Measurements from ENCODE around the gene INO80.
A peak's percentile ranks its signal among the peaks of the same experiment; 100 is the strongest.

INO80 gene

DNA sequence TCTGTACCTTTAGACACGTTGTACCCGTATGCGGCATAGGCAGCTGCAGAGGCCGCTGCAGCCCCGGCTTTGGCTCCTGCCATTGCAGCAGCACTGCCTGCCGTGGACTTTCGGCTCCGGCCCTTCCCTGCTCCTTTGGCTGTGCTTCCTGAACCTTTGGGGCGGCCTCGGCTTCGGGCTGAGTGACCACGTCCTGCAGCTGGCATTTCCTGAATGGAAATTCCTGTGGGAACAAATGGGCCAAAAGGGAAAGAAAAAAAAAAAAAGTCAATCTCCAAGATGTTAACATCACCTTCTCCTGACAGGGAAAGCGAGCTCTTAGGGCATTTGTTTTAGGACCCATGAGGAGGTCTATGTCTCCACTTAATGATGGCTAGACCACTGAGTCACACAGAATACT is 133.2 kb downstream of the INO80 start:
- DNase-seq (ENCODE audit: low read depth) = peak; percentile 82
- no peak overlapping the region for H3K4me3 ChIP-seq (ENCODE audit: low read length)
- TF ChIP-seq, protein P1, sequence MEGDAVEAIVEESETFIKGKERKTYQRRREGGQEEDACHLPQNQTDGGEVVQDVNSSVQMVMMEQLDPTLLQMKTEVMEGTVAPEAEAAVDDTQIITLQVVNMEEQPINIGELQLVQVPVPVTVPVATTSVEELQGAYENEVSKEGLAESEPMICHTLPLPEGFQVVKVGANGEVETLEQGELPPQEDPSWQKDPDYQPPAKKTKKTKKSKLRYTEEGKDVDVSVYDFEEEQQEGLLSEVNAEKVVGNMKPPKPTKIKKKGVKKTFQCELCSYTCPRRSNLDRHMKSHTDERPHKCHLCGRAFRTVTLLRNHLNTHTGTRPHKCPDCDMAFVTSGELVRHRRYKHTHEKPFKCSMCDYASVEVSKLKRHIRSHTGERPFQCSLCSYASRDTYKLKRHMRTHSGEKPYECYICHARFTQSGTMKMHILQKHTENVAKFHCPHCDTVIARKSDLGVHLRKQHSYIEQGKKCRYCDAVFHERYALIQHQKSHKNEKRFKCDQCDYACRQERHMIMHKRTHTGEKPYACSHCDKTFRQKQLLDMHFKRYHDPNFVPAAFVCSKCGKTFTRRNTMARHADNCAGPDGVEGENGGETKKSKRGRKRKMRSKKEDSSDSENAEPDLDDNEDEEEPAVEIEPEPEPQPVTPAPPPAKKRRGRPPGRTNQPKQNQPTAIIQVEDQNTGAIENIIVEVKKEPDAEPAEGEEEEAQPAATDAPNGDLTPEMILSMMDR (conservative IDR thresholded peaks at IDR 0.05; ENCODE audit: low read length) = no peak

DNA sequence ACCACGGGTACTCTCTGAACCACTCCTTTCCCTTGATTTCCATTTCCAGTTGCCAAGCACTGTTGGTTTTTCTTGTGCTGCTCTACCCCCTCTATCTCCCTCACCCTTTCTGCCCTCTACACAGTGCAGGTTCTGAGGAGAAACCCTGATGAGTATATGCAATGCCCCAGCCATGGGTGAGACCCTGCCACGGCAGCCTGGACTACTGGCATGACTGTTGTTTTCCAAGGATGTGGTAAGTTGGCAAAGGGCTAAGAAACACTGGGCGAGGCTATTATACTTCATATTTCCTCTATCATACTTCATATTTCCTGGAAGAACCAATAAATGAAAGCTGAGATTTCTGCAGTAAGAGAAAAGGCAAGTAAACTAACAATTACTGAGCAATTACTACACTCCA is 134.9 kb downstream of the INO80 start:
- no peak for DNase-seq (ENCODE audit: low read depth)
- H3K4me3 ChIP-seq (ENCODE audit: low read length) = no peak overlapping the region
- TF ChIP-seq, protein P1 (conservative IDR thresholded peaks at IDR 0.05; ENCODE audit: low read length) = no peak

DNA sequence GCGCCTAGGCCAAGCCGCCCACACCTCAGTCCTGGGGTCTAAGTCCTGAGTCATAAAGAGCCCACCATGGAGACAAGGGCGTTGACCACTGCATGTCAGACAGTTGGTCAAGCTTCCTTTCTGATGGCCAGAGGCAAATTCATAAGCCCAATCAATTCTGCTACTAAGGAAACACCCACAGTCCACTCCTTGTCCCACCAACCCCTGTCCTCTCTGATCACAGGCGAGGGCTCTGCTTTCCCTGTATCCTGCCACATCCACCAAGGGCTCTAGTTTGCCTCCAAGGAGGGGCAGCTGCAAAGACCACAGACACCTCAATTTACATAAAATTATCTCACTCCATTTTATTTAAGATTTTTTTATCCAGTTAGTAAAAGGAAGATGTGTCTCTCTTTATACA is 137.5 kb downstream of the INO80 start:
- TF ChIP-seq, protein P1 (conservative IDR thresholded peaks at IDR 0.05; ENCODE audit: low read length) = no peak
- no peak overlapping the region for H3K4me3 ChIP-seq (ENCODE audit: low read length)
- no peak for DNase-seq (ENCODE audit: low read depth)

DNA sequence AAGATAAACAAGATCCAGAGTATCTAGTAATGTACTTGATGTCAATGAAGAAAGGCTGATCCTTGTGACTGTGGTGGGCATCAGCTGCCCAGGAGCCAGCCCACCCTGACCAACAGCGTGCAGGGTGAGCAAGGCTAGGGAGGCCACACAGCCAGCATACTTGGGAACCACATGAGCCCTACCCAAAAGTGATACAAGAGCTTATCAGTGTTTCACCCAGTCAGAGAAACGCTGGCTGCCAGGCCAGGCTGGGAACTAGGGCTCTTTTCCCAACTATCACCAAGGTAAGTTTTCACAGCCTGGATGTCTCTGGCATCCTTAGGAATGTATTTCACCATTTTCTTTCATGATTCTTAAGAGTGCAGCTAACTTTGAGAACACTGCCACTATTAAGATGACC is 137.9 kb downstream of the INO80 start:
- H3K4me3 ChIP-seq (ENCODE audit: low read length) = no peak overlapping the region
- TF ChIP-seq, protein P1 (conservative IDR thresholded peaks at IDR 0.05; ENCODE audit: low read length) = no peak
- DNase-seq (ENCODE audit: low read depth) = no peak

DNA sequence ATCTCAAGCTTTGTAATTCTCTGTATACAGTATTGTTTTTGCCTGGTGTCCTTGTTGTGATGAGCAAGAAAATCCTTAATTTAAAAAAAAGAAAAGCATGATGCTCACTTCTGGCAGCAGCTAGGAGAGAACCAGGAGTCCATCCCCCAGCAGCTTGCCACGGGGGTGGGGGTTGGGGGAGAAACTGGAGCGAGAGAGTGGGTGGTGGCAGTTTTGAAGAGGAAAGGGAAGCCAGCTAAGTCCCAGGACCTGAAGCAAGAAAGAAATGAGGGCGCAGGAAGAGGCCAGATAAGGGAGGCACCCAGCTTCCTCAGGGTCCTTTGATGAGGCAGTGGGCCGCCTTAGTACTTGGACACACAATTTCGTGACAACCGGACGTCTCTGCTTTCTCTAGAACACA is 139.3 kb downstream of the INO80 start:
- TF ChIP-seq, protein P1 (conservative IDR thresholded peaks at IDR 0.05; ENCODE audit: low read length) = no peak
- DNase-seq (ENCODE audit: low read depth) = no peak
- no peak overlapping the region for H3K4me3 ChIP-seq (ENCODE audit: low read length)

DNA sequence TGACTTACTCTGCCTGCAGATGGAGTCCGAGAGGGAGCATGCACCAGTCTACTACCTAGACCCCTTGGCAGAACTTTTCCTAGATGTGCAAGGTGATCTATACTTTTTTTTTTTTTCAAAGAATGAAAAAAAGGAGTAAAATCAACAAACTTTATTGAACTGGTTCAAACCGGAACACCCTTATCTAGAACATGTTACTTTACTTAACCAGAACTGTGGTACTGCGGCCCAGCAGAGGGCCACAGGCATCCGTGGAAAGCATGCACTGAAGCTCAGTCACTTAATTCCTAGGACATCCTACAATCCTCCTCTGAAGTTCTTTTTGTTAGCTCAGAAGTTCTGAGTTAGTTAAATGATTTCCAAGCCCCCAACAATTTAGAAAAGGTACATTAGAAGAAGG is 141.2 kb downstream of the INO80 start:
- no peak for DNase-seq (ENCODE audit: low read depth)
- H3K4me3 ChIP-seq (ENCODE audit: low read length) = no peak overlapping the region
- TF ChIP-seq, protein P1 (conservative IDR thresholded peaks at IDR 0.05; ENCODE audit: low read length) = no peak

DNA sequence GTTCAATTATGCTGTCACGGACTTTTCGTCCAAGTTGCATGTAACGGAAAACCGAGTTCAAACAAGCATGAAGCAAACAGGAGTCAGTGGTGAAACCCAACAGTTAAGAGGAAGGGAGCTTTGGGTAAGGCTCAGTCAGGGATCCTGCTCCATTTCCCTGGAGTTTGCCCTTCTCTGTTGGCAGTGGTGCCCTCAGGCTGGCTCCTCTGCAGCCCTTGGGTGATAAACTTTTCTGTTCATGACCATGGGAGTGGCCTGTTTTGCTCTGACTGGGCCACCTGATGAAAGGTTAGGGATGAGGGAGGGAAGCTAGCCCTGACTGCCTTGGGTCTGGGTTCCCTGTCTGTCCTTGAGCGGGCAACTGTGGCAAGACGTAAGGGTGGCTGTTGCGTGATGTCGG is 146.7 kb downstream of the INO80 start:
- TF ChIP-seq, protein P1 (conservative IDR thresholded peaks at IDR 0.05; ENCODE audit: low read length) = no peak
- no peak for DNase-seq (ENCODE audit: low read depth)
- H3K4me3 ChIP-seq (ENCODE audit: low read length) = no peak overlapping the region

All from AG10803 (cell line).